Mesenchymal stem cell (in vitro differentiated cells and primary cell): ENCODE results near the gene TMEM272.

Experiments used
- DNase-seq: peaks from one replicate; pipeline ENCODE4 v3.0.0-alpha.2; 2013
- H2AFZ ChIP-seq: one replicate; pipeline ENCODE4 v1.6.1; 2013; ENCODE audit warnings: low read depth, mild to moderate bottlenecking, control low read depth, inconsistent platforms, low read length, moderate library complexity
- H2AK5ac ChIP-seq: 2 replicates; pipeline ENCODE4 v1.6.1; 2013; ENCODE audit warnings: low read length, moderate library complexity, mild to moderate bottlenecking, inconsistent platforms; ENCODE audit not compliant: severe bottlenecking
- H2BK120ac ChIP-seq: one replicate; pipeline ENCODE4 v1.6.1; 2013; ENCODE audit warnings: low read depth, mild to moderate bottlenecking, inconsistent platforms, low read length, moderate library complexity
- H2BK12ac ChIP-seq, 2 experiments: one replicate each; pipeline ENCODE4 v1.6.1; 2013; ENCODE audit warnings: inconsistent platforms in 2 of 2, low read length in 2 of 2, mild to moderate bottlenecking in 2 of 2, moderate library complexity in 2 of 2, control low read depth in 1 of 2
- H2BK15ac ChIP-seq: one replicate; pipeline ENCODE4 v1.6.1; 2013; ENCODE audit warnings: mild to moderate bottlenecking, low read depth, inconsistent platforms; ENCODE audit not compliant: poor library complexity, severe bottlenecking
- H2BK5ac ChIP-seq: 2 replicates; pipeline ENCODE4 v1.6.1; 2013; ENCODE audit warnings: low read depth, mild to moderate bottlenecking, low read length, control low read depth, inconsistent platforms; ENCODE audit not compliant: poor library complexity, severe bottlenecking
- H3K14ac ChIP-seq, 2 experiments: one replicate each; pipeline ENCODE4 v1.6.1; 2013; ENCODE audit warnings: inconsistent platforms in 2 of 2, low read length in 2 of 2, control low read depth in 1 of 2, mild to moderate bottlenecking in 1 of 2, moderate library complexity in 1 of 2
- H3K18ac ChIP-seq, 2 experiments: one replicate each; pipeline ENCODE4 v1.6.1; 2013; ENCODE audit warnings: inconsistent platforms in 2 of 2, low read length in 2 of 2, control low read depth in 1 of 2, low read depth in 1 of 2, mild to moderate bottlenecking in 1 of 2
- H3K23ac ChIP-seq, 2 experiments: one replicate each; pipeline ENCODE4 v1.6.1; 2013; ENCODE audit warnings: inconsistent platforms in 2 of 2, low read length in 2 of 2, mild to moderate bottlenecking in 2 of 2, moderate library complexity in 2 of 2, control low read depth in 1 of 2
- H3K27ac ChIP-seq: 2 replicates; pipeline ENCODE4 v1.5.1; 2013; ENCODE audit warnings: mild to moderate bottlenecking, moderate library complexity, low read length, control low read depth, inconsistent platforms; ENCODE audit not compliant: poor library complexity, severe bottlenecking
- H3K27me3 ChIP-seq, 2 experiments: 2 replicates each; pipeline versions ENCODE4 v1.6.1 to v1.7.0; 2013; ENCODE audit warnings: low read length in 2 of 2, mild to moderate bottlenecking in 2 of 2, moderate library complexity in 2 of 2, control low read depth in 1 of 2, inconsistent platforms in 1 of 2; ENCODE audit not compliant: control insufficient read depth in 1 of 2, insufficient read depth in 1 of 2
- H3K36me3 ChIP-seq, 2 experiments: 2 replicates each; pipeline versions ENCODE4 v1.6.1 to v1.7.0; 2013; ENCODE audit warnings: low read length in 2 of 2, control low read depth in 1 of 2, inconsistent platforms in 1 of 2, low read depth in 1 of 2, mild to moderate bottlenecking in 1 of 2; ENCODE audit not compliant: insufficient read depth in 2 of 2, control insufficient read depth in 1 of 2
- H3K4ac ChIP-seq, 2 experiments: one replicate each; pipeline ENCODE4 v1.6.1; 2013; ENCODE audit warnings: inconsistent platforms in 2 of 2, low read length in 2 of 2, mild to moderate bottlenecking in 2 of 2, moderate library complexity in 2 of 2, control low read depth in 1 of 2, low read depth in 1 of 2
- H3K4me1 ChIP-seq: 2 replicates; pipeline ENCODE4 v1.6.1; 2013; ENCODE audit warnings: low read depth, low read length, control low read depth; ENCODE audit not compliant: control insufficient read depth, insufficient read depth
- H3K4me2 ChIP-seq: 2 replicates; pipeline ENCODE4 v1.6.1; 2013; ENCODE audit warnings: low read length, mild to moderate bottlenecking, inconsistent platforms; ENCODE audit not compliant: poor library complexity, severe bottlenecking
- H3K4me3 ChIP-seq, 2 experiments: 2 replicates each; pipeline versions ENCODE4 v1.5.1 to v1.7.0; 2013; ENCODE audit warnings: low read length in 2 of 2, mild to moderate bottlenecking in 2 of 2, control low read depth in 1 of 2, low read depth in 1 of 2; ENCODE audit not compliant: insufficient read depth in 1 of 2
- H3K79me1 ChIP-seq: replicated peaks from 2 replicates; pipeline ENCODE4 v1.6.1; 2013; ENCODE audit warnings: mild to moderate bottlenecking, control low read depth, low read length, inconsistent platforms; ENCODE audit not compliant: poor library complexity, severe bottlenecking
- H3K9ac ChIP-seq: 2 replicates; pipeline ENCODE4 v1.7.0; 2013; ENCODE audit warnings: mild to moderate bottlenecking, low read length, moderate library complexity
- H3K9me3 ChIP-seq: 2 replicates; pipeline ENCODE4 v1.7.0; 2013; ENCODE audit warnings: mild to moderate bottlenecking, low read length; ENCODE audit not compliant: control insufficient read depth
- H4K8ac ChIP-seq: one replicate; pipeline ENCODE4 v1.6.1; 2013; ENCODE audit warnings: inconsistent platforms, mild to moderate bottlenecking, low read length, moderate library complexity
- H4K91ac ChIP-seq: one replicate; pipeline ENCODE4 v1.6.1; 2013; ENCODE audit warnings: mild to moderate bottlenecking, low read length, inconsistent platforms
- WGBS: methylation state at CpG from one replicate; pipeline ENCODE4 v1.1.7; 2013; ENCODE audit warnings: mixed read lengths; 5-methylcytosine and 5-hydroxymethylcytosine counted together

Gene TMEM272

GRCh38 chr13:51839711-51840540 lies 5.1 kb downstream of the TMEM272 start:
- Histone ChIP-seq H3K23ac (no peak overlapping the region), H3K4ac (no peak overlapping the region), H3K4me2 (no peak overlapping the region), H3K27ac (no peak overlapping the region), H2BK5ac (no peak overlapping the region), H3K9me3 (no peaks in the 10 kb centered on the region), H3K14ac (no peak overlapping the region), H2AK5ac (no peak overlapping the region), H3K4me1 (peaks cover 7% of the 10 kb centered on the region), H4K8ac (no peak overlapping the region), H3K27me3 (peaks cover 11 to 31% of the 10 kb centered on the region in 2 experiments), H3K36me3 (no peaks in the 10 kb centered on the region), H4K91ac (no peak overlapping the region), H3K18ac (no peak overlapping the region), H3K79me1 (no peaks in the 10 kb centered on the region), H3K9ac (no peak overlapping the region), H2BK120ac (no peak overlapping the region), H2AFZ (no peak overlapping the region), H2BK12ac (no peak overlapping the region), H3K4me3 (no peak overlapping the region), H2BK15ac (no peak overlapping the region)
- no peak for DNase-seq
- WGBS: 95% methylated on average over 7 of the region's 10 CpGs

- H3K4me3 ChIP-seq: peak overlapping the region in 1 of 2 experiments; percentile 19
- H2BK15ac ChIP-seq: no peak overlapping the region
- H3K27ac ChIP-seq: no peak overlapping the region
- H3K79me1 ChIP-seq: no peaks in the 10 kb centered on the region
- no peak overlapping the region for H2AFZ ChIP-seq
- no peak overlapping the region for H3K4me2 ChIP-seq
- H3K27me3 ChIP-seq: peaks cover 16 to 41% of the 10 kb centered on the region in 2 experiments
- H2BK12ac ChIP-seq: no peak overlapping the region
- H3K36me3 ChIP-seq: no peaks in the 10 kb centered on the region
- H2BK120ac ChIP-seq: no peak overlapping the region
- H3K4ac ChIP-seq: no peak overlapping the region
- H2BK5ac ChIP-seq: no peak overlapping the region
- H4K91ac ChIP-seq: no peak overlapping the region
- H3K18ac ChIP-seq: peak overlapping the region in 1 of 2 experiments; percentile 18
- peak; percentile 66 for DNase-seq
- H3K4me1 ChIP-seq: peaks cover 5% of the 10 kb centered on the region
- H4K8ac ChIP-seq: no peak overlapping the region
- no peak overlapping the region for H3K14ac ChIP-seq
- WGBS: 69% methylated on average over 5 of the region's 8 CpGs
- no peak overlapping the region for H3K23ac ChIP-seq
- H2AK5ac ChIP-seq: no peak overlapping the region
- H3K9me3 ChIP-seq: no peaks in the 10 kb centered on the region
- H3K9ac ChIP-seq: peak overlapping the region; percentile 44
Measured at GRCh38 chr13:51838240-51838846, 6.6 kb downstream of the TMEM272 start.

- H2BK15ac ChIP-seq: no peak overlapping the region
- no peak overlapping the region for H3K4me3 ChIP-seq
- no peak for DNase-seq
- H3K9me3 ChIP-seq: no peaks in the 10 kb centered on the region
- H3K14ac ChIP-seq: no peak overlapping the region
- no peak overlapping the region for H3K4me2 ChIP-seq
- peaks cover 5% of the 10 kb centered on the region for H3K4me1 ChIP-seq
- H3K4ac ChIP-seq: no peak overlapping the region
- no peaks in the 10 kb centered on the region for H3K36me3 ChIP-seq
- no peaks in the 10 kb centered on the region for H3K79me1 ChIP-seq
- 97% methylated on average over 3 of the region's 3 CpGs for WGBS
- no peak overlapping the region for H2AFZ ChIP-seq
- H4K8ac ChIP-seq: peak overlapping the region; percentile 39
- no peak overlapping the region for H4K91ac ChIP-seq
- H3K18ac ChIP-seq: no peak overlapping the region
- H2AK5ac ChIP-seq: no peak overlapping the region
- H3K27ac ChIP-seq: no peak overlapping the region
- H3K23ac ChIP-seq: no peak overlapping the region
- no peak overlapping the region for H2BK120ac ChIP-seq
- H3K9ac ChIP-seq: no peak overlapping the region
- H3K27me3 ChIP-seq: peaks cover 26 to 54% of the 10 kb centered on the region in 2 experiments
- H2BK12ac ChIP-seq: no peak overlapping the region
- H2BK5ac ChIP-seq: no peak overlapping the region
Measured at GRCh38 chr13:51837016-51837415, 8.0 kb downstream of the TMEM272 start.

GRCh38 chr13:51834581-51835171 lies 10.3 kb downstream of the TMEM272 start:
- no peak overlapping the region for H3K14ac ChIP-seq
- peaks cover 41 to 45% of the 10 kb centered on the region in 2 experiments for H3K27me3 ChIP-seq
- H4K8ac ChIP-seq: no peak overlapping the region
- H3K79me1 ChIP-seq: no peaks in the 10 kb centered on the region
- no peak for DNase-seq
- no peak overlapping the region for H2AK5ac ChIP-seq
- no peaks in the 10 kb centered on the region for H3K9me3 ChIP-seq
- no peak overlapping the region for H3K27ac ChIP-seq
- H3K4me3 ChIP-seq: no peak overlapping the region
- no peak overlapping the region for H2BK5ac ChIP-seq
- no peak overlapping the region for H3K4me2 ChIP-seq
- no peak overlapping the region for H3K18ac ChIP-seq
- no peak overlapping the region for H3K9ac ChIP-seq
- WGBS: 72% methylated on average over 5 of the region's 7 CpGs
- H3K36me3 ChIP-seq: no peaks in the 10 kb centered on the region
- H2BK15ac ChIP-seq: no peak overlapping the region
- H3K4me1 ChIP-seq: peaks cover 5% of the 10 kb centered on the region
- H3K4ac ChIP-seq: no peak overlapping the region
- no peak overlapping the region for H2AFZ ChIP-seq
- H2BK12ac ChIP-seq: no peak overlapping the region
- H3K23ac ChIP-seq: no peak overlapping the region
- no peak overlapping the region for H2BK120ac ChIP-seq
- H4K91ac ChIP-seq: no peak overlapping the region
